Suprapubic skin (tissue), 4 donors: ENCODE results near the gene GIPC1.

Source experiments
- EP300 ChIP-seq: sonication (generic); formaldehyde crosslinking; IDR thresholded peaks from one replicate; pipeline ENCODE4 v1.6.1; 2017; ENCODE audit warnings: antibody characterized with exemption
- POLR2AphosphoS5 ChIP-seq, 3 donors: sonication (generic); formaldehyde crosslinking; IDR thresholded peaks; one replicate each; pipeline ENCODE4 v1.6.1; 2017; ENCODE audit warnings: antibody characterized with exemption in 3 of 3
- TF ChIP-seq, protein P1 (sequence below), 2 donors: fragments of 200-600 bp in 1 of 2; fragments of 450-650 bp in 1 of 2; sonication (generic) in 1 of 2; IDR thresholded peaks; one replicate each; pipeline ENCODE4 v1.5.1; 2016 to 2019; ENCODE audit warnings: antibody characterized with exemption in 2 of 2, mild to moderate bottlenecking in 1 of 2, moderate library complexity in 1 of 2

DNA sequence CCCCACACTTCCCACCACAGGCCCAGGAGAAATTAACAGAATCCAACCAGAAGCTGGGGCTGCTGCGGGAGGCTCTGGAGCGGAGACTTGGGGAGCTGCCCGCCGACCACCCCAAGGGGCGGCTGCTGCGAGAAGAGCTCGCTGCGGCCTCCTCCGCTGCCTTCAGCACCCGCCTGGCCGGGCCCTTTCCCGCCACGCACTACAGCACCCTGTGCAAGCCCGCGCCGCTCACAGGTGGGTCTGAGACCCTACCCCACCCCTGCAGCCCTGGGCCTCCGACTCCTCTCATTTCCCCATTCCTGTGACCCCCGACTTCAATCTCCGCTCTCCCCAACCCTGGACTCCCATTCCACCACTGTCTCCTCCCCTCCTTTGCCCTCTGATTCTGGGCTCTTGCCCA is 45.1 kb downstream of the GIPC1 start:
- TF ChIP-seq POLR2AphosphoS5 (IDR thresholded peaks at IDR 0.05) (no peak), EP300 (no peak)
- TF ChIP-seq, protein P1, sequence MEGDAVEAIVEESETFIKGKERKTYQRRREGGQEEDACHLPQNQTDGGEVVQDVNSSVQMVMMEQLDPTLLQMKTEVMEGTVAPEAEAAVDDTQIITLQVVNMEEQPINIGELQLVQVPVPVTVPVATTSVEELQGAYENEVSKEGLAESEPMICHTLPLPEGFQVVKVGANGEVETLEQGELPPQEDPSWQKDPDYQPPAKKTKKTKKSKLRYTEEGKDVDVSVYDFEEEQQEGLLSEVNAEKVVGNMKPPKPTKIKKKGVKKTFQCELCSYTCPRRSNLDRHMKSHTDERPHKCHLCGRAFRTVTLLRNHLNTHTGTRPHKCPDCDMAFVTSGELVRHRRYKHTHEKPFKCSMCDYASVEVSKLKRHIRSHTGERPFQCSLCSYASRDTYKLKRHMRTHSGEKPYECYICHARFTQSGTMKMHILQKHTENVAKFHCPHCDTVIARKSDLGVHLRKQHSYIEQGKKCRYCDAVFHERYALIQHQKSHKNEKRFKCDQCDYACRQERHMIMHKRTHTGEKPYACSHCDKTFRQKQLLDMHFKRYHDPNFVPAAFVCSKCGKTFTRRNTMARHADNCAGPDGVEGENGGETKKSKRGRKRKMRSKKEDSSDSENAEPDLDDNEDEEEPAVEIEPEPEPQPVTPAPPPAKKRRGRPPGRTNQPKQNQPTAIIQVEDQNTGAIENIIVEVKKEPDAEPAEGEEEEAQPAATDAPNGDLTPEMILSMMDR (IDR thresholded peaks at IDR 0.05): no peak
